Dendritic cell treated with granulocyte-macrophage colony-stimulating factor and Interleukin-4, amounts not matched to agents 40 ng/mL and 50 ng/mL, for 4 days (primary cell): ENCODE results near the gene KLHL18.
"Not testable (repeated sequence)": the region's sequence is repeated elsewhere in the genome, so short reads cannot be mapped to it uniquely, and the experiment has no call there.

Source experiments
- H3K27ac Mint-ChIP-seq: one replicate; pipeline ENCODE4 v1.8.0; 2022; ENCODE audit warnings: mild to moderate bottlenecking, mixed read lengths
- H3K27me3 Mint-ChIP-seq: one replicate; pipeline ENCODE4 v1.8.0; 2022; ENCODE audit warnings: mild to moderate bottlenecking, mixed read lengths
- H3K36me3 Mint-ChIP-seq: one replicate; pipeline ENCODE4 v1.8.0; 2022; ENCODE audit warnings: low read depth, mixed read lengths
- H3K4me1 Mint-ChIP-seq: one replicate; pipeline ENCODE4 v1.8.0; 2022; ENCODE audit warnings: low read depth, mixed read lengths
- H3K4me3 Mint-ChIP-seq: one replicate; pipeline ENCODE4 v1.8.0; 2022; ENCODE audit warnings: mild to moderate bottlenecking, moderate library complexity, mixed read lengths
- H3K9me3 Mint-ChIP-seq: one replicate; pipeline ENCODE4 v1.8.0; 2022; ENCODE audit warnings: mixed read lengths
- intact Hi-C: fragments of 100-400 bp; cut with micrococcal nuclease; formaldehyde crosslinking; loops from one replicate; pipeline ENCODE4 v1.15.0; 2022

KLHL18 gene

DNA sequence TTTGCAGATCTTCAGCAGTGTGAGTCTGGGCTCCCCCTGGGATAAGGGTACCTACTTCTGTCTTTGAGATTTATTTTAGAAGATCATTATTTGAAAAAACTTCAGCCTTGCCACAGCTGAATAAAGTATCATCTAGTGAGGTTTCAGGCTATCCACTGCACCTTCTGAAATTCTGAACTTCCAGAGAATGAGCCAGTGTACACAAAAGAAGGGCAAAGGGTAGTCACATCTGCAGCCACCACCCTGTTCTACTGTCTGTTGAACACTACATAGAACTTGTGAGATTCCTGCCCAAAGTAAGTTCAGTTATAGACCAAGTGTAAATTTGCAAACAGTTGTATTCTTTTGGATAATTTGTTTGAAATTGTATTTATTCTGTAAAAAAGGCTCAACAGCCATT is 60.1 kb downstream of the KLHL18 start:
- no peaks in the 10 kb centered on the region for H3K9me3 Mint-ChIP-seq
- H3K27me3 Mint-ChIP-seq: no peaks in the 10 kb centered on the region
- intact Hi-C loops: no loop called here
- H3K4me1 Mint-ChIP-seq: peaks cover 30% of the 10 kb centered on the region
- H3K4me3 Mint-ChIP-seq: no peak overlapping the region
- H3K27ac Mint-ChIP-seq: no peak overlapping the region
- peaks cover 78% of the 10 kb centered on the region for H3K36me3 Mint-ChIP-seq

DNA sequence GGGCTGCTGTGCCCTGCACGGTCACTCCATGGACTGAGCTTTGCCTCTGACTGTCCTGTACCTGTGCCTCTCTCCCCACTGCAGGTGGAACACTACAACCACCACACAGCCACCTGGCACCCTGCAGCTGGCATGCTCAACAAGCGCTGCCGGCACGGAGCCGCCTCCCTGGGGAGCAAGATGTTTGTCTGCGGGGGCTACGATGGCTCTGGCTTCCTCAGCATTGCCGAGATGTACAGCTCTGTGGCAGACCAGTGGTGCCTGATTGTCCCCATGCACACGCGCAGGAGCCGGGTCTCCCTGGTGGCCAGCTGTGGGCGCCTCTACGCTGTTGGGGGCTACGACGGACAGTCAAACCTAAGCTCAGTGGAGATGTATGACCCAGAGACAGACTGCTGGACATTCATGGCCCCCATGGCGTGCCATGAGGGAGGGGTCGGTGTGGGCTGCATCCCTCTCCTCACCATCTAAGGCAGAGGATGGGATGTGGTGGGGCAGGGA is 60.8 kb downstream of the KLHL18 start:
- intact Hi-C loops: no loop called here
- Mint-ChIP-seq H3K4me1 (peaks cover 38% of the 10 kb centered on the region), H3K4me3 (no peak overlapping the region), H3K36me3 (peaks cover 71% of the 10 kb centered on the region), H3K27ac (no peak overlapping the region), H3K27me3 (peaks cover 2% of the 10 kb centered on the region), H3K9me3 (no peaks in the 10 kb centered on the region)

GRCh38 chr3:47344971-47345370 is 62.2 kb downstream of the KLHL18 start:
- Mint-ChIP-seq H3K4me3 (no peak overlapping the region), H3K36me3 (peaks cover 57% of the 10 kb centered on the region), H3K27ac (no peak overlapping the region), H3K27me3 (peaks cover 2% of the 10 kb centered on the region), H3K4me1 (peaks cover 39% of the 10 kb centered on the region), H3K9me3 (no peaks in the 10 kb centered on the region)
- intact Hi-C loops: no loop called here

GRCh38 chr3:47347217-47347801 is 64.6 kb downstream of the KLHL18 start:
- Mint-ChIP-seq H3K27ac (no peak overlapping the region), H3K4me3 (peak overlapping the region; percentile 11), H3K27me3 (peaks cover 4% of the 10 kb centered on the region), H3K9me3 (no peaks in the 10 kb centered on the region), H3K4me1 (peaks cover 39% of the 10 kb centered on the region), H3K36me3 (peaks cover 38% of the 10 kb centered on the region)
- intact Hi-C loops: loop anchor here (2.0 kb wide), 1 partner anchor 33 kb away; the partner anchor contains the start of gene PTPN23

DNA sequence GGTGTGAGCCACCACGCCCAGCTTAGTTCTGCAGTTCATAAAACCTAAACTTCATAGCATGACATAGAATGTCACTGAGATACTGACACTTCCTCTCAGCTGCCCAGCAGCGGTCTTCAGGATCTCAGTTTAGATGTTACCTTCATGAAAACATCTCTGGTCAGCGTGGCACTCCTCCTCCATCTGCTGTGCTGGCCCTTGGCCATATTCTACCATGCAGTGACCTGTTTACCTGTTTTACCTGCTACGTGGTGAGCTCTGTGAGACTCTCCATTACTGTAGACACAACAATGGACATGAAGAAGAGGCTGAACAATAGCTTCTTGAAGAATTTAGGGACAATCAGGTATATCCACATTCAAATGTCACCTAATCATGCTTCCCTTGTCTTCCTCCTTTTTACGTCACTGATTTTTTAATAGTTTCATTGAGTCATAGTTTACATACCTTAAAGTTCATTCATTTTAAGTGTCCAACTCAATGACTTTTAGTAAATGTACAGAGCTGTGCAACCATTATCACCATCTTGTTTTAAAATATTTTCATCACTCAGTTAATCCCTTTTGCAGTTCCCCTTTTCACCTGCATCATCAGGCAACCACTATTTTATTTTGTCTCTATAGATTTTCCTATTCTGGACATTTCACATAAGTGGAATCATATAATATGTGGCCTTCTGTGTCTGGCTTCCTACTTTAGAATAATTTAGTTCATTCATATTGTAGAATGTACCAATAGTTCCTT is 65.8 kb downstream of the KLHL18 start:
- Mint-ChIP-seq H3K9me3 (no peaks in the 10 kb centered on the region), H3K36me3 (peaks cover 25% of the 10 kb centered on the region), H3K4me3 (no peak overlapping the region), H3K27me3 (peaks cover 4% of the 10 kb centered on the region), H3K4me1 (peaks cover 39% of the 10 kb centered on the region), H3K27ac (no peak overlapping the region)
- intact Hi-C loops: no loop called here

DNA sequence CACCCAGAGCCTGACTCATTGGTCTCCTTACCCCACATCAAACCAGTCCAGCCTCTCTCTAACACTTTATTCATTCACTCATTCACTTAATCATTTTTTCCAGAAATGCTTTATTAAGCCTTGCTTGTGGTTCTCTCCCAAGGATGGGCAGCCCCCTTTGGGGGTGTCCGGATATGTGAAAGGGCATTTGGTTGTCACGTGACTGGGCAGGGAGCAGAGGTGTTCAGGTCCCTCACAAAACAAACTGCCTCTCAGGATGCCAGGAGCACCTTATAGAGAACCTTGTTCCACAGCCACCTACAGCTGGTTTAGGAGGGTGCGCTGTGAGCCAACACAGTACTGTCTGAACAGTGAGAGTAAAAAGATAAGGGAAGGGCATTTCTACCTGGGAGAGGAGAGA is 72.3 kb downstream of the KLHL18 start:
- H3K27me3 Mint-ChIP-seq: peaks cover 2% of the 10 kb centered on the region
- no peak overlapping the region for H3K4me3 Mint-ChIP-seq
- peaks cover 27% of the 10 kb centered on the region for H3K9me3 Mint-ChIP-seq
- no peak overlapping the region for H3K27ac Mint-ChIP-seq
- no peaks in the 10 kb centered on the region for H3K4me1 Mint-ChIP-seq
- peaks cover 5% of the 10 kb centered on the region for H3K36me3 Mint-ChIP-seq
- intact Hi-C loops: no loop called here

GRCh38 chr3:47356201-47356600 is 73.5 kb downstream of the KLHL18 start:
- Mint-ChIP-seq H3K36me3 (peaks cover 10% of the 10 kb centered on the region), H3K27ac (no peak overlapping the region), H3K9me3 (peaks cover 33% of the 10 kb centered on the region), H3K4me1 (no peaks in the 10 kb centered on the region), H3K4me3 (no peak overlapping the region), H3K27me3 (peaks cover 2% of the 10 kb centered on the region)
- intact Hi-C loops: no loop called here

DNA sequence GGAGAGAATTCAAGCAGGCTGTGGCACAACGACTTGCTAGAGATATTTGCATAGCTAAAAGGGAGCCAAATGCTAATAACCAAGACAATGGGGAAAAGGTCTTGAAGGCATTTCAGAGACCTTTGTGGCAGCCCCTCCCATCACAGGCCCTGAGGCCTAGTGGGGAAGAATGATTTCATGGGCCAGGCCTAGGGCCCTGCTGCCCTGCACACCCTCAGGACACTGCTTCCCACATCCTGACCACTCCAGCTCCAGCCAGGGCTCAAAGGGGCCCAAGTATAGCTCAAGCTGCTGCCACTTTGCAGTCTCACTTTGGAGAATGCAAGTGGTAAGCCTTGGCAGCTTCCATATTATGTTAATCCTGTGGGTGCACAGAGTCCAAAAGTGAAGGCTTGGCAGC is 76.6 kb downstream of the KLHL18 start:
- Mint-ChIP-seq H3K4me3 (no peak overlapping the region), H3K9me3 (peaks cover 40% of the 10 kb centered on the region), H3K4me1 (peaks cover 10% of the 10 kb centered on the region), H3K27me3 (no peaks in the 10 kb centered on the region), H3K36me3 (peaks cover 10% of the 10 kb centered on the region), H3K27ac (no peak overlapping the region)
- intact Hi-C loops: no loop called here

DNA sequence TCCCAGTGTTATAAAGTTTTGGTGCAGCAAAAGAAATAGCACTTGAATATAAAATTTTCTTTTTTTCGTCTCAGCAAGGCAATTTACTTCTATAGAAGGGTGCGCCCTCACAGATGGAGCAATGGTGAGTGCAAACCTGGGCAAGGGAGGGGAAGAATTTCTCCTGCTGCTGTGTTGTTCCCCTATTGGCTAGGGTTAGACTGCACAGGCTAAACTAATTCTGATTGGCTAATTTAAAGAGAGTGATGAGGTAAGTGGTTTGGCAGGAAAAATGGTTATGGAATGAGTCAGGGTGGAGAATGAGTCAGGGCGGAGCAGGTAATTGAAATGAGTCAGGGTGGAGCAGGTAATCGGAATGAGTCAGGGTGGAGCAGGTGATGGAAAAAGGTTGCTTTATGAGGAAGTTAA is 77.4 kb downstream of the KLHL18 start:
- H3K27ac Mint-ChIP-seq, H3K4me1 Mint-ChIP-seq, H3K27me3 Mint-ChIP-seq, H3K36me3 Mint-ChIP-seq, H3K4me3 Mint-ChIP-seq, intact Hi-C loops: not testable (repeated sequence)
- peaks cover 40% of the 10 kb centered on the region for H3K9me3 Mint-ChIP-seq

DNA sequence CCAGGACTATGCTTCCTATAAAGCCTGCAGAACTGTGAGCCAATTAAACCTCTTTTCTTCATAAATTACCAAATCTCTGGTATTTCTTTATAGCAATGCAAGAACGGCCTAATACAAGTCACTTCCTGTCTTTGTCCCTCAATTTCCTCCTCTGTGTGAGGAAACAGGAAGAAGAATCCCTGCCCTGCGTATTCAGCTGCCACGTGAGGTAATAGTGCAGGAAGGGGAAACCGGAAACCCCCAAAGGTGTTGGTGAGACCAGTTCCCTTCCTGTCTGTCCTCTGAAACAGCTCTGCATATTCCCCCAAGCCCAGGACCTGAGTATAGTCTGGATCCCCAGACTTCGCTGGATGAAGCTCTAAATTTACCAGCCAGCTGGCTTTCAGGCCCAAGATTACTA is 80.0 kb downstream of the KLHL18 start:
- intact Hi-C loops: no loop called here
- Mint-ChIP-seq H3K4me1 (peaks cover 19% of the 10 kb centered on the region), H3K36me3 (peaks cover 10% of the 10 kb centered on the region), H3K27me3 (no peaks in the 10 kb centered on the region), H3K27ac (no peak overlapping the region), H3K4me3 (no peak overlapping the region), H3K9me3 (peaks cover 36% of the 10 kb centered on the region)

DNA sequence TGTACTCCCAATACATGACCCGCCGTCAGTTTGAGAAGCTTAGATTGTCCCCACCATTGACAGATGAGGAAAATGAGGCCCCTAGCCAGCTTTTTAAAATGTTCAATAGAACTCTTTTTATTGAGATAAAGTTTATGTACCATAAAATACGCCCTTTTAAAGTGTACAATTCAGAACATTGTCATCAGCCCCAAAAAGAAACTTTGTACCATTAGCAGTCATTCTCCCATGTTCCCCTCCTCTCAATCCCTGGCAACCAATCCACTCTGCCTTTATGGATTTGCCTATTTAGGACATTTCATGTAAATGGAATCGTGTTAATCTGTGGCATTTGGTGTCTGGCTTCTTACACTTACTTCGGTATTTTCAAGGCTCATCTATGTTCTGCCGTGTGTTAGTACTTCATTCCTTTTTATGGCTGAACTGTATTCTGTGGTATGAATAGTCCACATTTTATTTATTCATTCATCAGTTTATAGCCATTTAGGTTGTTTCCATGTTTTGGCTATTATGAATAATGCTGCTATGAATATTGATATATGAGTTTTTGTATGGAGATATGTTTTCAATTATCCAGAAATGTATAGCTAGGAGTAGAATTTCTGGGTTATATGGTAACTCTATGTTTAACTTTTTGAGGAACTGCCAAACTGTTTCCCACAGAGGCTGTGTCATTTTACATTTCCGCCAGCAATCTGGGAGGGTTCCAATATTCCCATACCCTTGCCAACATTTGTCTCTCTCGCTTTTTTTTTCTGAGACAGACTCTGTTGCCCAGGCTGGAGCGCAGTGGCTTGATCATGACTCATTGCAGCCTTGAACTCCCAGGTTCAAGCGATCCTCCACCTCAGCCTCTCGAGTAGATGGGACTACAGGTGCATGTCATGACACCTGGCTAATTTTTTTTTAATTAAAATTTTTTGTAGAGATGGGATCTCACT is 82.7 kb downstream of the KLHL18 start:
- no peak overlapping the region for H3K27ac Mint-ChIP-seq
- no peaks in the 10 kb centered on the region for H3K27me3 Mint-ChIP-seq
- peaks cover 26% of the 10 kb centered on the region for H3K4me1 Mint-ChIP-seq
- no peak overlapping the region for H3K4me3 Mint-ChIP-seq
- intact Hi-C loops: no loop called here
- H3K36me3 Mint-ChIP-seq: no peaks in the 10 kb centered on the region
- H3K9me3 Mint-ChIP-seq: peaks cover 9% of the 10 kb centered on the region

- H3K4me3 Mint-ChIP-seq: no peak overlapping the region
- H3K9me3 Mint-ChIP-seq: peaks cover 7% of the 10 kb centered on the region
- peaks cover 30% of the 10 kb centered on the region for H3K4me1 Mint-ChIP-seq
- no peaks in the 10 kb centered on the region for H3K36me3 Mint-ChIP-seq
- no peaks in the 10 kb centered on the region for H3K27me3 Mint-ChIP-seq
- intact Hi-C loops: no loop called here
- H3K27ac Mint-ChIP-seq: no peak overlapping the region
These were observed 84.1 kb downstream of the KLHL18 start for GRCh38 chr3:47366833-47367232.

DNA sequence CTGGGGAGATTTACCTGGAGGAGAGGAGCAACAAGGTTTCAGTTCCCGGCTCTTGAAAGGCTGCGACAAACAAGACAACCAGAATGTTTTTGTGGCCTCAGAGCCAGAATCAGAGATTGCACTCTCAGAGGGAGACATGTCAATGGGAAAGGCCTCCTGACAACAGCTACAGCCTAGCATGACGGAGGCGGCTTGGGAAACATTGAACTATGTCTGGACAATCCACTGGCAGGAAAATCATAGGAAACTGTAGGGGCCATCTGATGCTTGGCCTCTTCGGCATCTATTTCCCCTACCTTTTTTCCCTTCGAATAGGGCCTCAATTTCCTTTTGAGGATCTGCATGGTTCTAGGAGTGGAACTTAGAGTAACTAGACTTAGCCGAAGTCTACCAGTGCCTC is 84.9 kb downstream of the KLHL18 start:
- H3K27ac Mint-ChIP-seq: no peak overlapping the region
- peaks cover 29% of the 10 kb centered on the region for H3K4me1 Mint-ChIP-seq
- no peaks in the 10 kb centered on the region for H3K36me3 Mint-ChIP-seq
- no peaks in the 10 kb centered on the region for H3K27me3 Mint-ChIP-seq
- no peak overlapping the region for H3K4me3 Mint-ChIP-seq
- H3K9me3 Mint-ChIP-seq: peaks cover 2% of the 10 kb centered on the region
- intact Hi-C loops: no loop called here

GRCh38 chr3:47370020-47370419 is 87.3 kb downstream of the KLHL18 start:
- H3K4me3 Mint-ChIP-seq, H3K36me3 Mint-ChIP-seq, H3K9me3 Mint-ChIP-seq, H3K27me3 Mint-ChIP-seq, intact Hi-C loops, H3K27ac Mint-ChIP-seq: not testable (repeated sequence)
- H3K4me1 Mint-ChIP-seq: peaks cover 32% of the 10 kb centered on the region
